Esophagus squamous epithelium (tissue), 4 donors: ENCODE measurements around the gene YPEL2.

Experiments used
- POLR2A ChIP-seq, 4 donors: fragments of 450-650 bp; IDR thresholded peaks; one replicate each; pipeline ENCODE4 v1.6.1; 2017; ENCODE audit warnings: antibody characterized with exemption in 4 of 4, mild to moderate bottlenecking in 4 of 4, moderate library complexity in 3 of 4
- TF ChIP-seq, protein P1 (sequence below), 6 experiments: fragments of 450-650 bp in 4 of 6; fragments of 200-600 bp in 2 of 6; sonication (generic) in 2 of 6; IDR thresholded peaks; one replicate each; pipeline ENCODE4 v1.5.1; 2016 to 2019; ENCODE audit warnings: antibody characterized with exemption in 6 of 6, mild to moderate bottlenecking in 4 of 6, moderate library complexity in 4 of 6

- TF ChIP-seq, protein P1, sequence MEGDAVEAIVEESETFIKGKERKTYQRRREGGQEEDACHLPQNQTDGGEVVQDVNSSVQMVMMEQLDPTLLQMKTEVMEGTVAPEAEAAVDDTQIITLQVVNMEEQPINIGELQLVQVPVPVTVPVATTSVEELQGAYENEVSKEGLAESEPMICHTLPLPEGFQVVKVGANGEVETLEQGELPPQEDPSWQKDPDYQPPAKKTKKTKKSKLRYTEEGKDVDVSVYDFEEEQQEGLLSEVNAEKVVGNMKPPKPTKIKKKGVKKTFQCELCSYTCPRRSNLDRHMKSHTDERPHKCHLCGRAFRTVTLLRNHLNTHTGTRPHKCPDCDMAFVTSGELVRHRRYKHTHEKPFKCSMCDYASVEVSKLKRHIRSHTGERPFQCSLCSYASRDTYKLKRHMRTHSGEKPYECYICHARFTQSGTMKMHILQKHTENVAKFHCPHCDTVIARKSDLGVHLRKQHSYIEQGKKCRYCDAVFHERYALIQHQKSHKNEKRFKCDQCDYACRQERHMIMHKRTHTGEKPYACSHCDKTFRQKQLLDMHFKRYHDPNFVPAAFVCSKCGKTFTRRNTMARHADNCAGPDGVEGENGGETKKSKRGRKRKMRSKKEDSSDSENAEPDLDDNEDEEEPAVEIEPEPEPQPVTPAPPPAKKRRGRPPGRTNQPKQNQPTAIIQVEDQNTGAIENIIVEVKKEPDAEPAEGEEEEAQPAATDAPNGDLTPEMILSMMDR (IDR thresholded peaks at IDR 0.05) = no peak
- no peak for TF ChIP-seq POLR2A (IDR thresholded peaks at IDR 0.05)
Measured at GRCh38 chr17:59367657-59368045, 36.2 kb downstream of the YPEL2 start.
